ENCODE results near the gene NRN1.
A peak's percentile ranks its signal among the peaks of the same experiment; 100 is the strongest.
"Not testable (repeated sequence)": the region's sequence is repeated elsewhere in the genome, so short reads cannot be mapped to it uniquely, and the experiment has no call there.

Gene NRN1, protein sequence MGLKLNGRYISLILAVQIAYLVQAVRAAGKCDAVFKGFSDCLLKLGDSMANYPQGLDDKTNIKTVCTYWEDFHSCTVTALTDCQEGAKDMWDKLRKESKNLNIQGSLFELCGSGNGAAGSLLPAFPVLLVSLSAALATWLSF

DNA sequence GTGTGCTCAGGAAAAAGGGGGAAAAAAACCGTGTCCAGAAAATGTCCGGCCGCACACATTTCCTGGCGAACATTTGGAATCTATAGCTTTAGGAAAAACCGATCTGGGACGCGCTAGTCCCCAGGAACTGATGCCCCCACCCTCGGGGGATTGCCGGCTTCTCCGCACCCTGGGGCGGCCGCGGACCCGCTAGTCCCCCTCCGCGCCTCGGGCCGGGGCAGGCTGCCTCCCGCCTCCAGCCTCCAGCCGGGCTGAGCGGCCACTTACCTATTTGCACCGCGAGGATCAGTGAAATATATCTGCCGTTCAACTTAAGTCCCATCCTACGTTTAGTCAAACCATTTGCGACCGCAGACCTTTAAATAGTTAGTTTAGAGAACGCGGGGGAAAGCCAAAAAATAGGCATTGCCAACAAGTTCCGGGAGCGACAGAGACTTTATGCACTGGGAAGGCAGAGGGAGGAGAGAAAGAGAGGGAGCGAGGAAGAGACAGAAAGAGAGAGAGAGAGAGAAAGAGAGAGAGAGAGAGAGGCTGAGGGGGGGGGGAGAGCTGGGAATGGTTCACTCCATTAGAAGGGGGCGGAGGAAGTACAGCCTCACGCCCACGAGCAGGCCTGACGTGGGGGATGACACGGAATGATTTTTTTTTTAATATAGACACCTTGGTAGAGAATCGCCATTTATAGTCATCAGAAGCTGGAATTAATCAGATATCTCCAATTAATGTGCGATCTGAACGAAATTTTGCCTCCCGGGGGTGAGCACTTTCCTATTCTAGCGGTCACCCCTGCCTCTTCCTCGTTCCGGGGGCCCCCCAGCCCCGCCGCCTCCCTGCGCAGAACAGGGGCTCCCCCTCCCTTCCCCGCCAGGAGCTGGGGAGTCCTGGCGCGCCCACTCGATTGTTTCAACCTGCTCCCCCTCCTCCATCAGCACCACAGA lies at the start of gene NRN1:
NRN1 (minus strand) TSS at position 498 of the 938 bp plus-strand sequence; CDS start at position 322, 176 bp downstream.
- DNase-seq (ENCODE audit: insufficient read length, low spot score), result no peak
- no peak for FAIRE-seq

DNA sequence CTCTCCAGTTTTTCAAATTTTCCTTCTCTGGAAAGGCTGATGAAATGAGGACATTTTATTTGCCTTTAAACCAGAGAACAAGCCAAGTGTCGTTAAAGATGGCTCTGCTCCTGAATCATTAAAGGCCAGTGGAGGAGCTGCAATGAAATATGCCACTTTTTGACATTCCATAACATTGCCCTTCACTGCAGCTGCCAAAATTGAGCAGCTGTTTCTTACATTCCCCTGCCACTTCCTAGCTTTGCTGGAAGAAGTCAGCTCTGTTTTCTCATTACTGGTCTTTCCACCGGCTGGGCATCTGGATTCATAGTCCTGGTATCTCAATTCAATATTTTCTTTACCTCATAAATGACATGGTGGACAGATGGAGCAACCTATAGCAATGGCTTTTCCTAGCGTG lies 45.5 kb upstream of the NRN1 start:
- FAIRE-seq (no peak), DNase-seq (ENCODE audit: insufficient read length, low spot score) (no peak)

DNA sequence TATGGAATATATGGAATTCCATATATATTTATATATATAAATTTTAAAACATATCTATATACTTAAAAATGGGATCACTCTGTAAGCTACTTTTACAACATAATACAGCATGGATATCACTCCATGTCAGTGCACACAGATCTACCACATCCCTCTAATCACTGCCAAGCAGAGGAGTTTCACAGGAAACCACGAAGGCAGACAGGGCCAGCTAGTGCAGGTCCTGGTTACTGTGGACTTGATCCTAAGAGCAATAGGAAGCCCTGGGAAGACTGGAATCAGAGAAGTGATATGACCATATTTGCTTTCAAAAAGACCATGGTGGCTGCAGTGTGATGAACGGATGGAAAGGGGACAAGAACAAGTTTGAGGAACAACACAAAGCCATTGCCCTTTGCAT lies 40.0 kb upstream of the NRN1 start:
- DNase-seq (ENCODE audit: insufficient read length, low spot score) (no peak), FAIRE-seq (no peak)

DNA sequence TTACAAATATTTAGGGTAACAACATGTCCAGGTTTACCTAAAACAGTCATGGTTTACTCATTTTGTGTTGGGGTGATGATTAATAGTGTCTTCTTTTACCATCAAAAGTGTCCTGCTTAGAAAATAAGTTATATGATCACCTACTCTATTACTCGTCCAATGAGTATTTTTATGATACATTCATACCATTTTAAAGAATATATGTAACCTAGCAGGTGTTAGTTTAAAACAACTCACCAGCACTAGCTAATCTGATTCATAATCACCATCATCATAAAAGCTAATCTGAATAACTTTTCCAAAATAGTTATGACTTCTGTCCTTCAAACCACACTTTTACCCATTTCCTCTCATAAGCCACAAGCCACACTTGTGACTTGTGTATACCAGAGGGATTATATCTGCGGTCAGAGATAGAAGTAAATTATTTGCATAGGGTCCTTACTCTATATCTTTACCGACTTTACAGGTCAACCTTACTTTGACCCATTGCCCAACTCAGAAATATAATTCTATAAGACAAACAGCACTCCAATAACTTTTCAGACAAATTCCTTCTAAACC lies 33.3 kb upstream of the NRN1 start:
- FAIRE-seq, result no peak
- DNase-seq (ENCODE audit: insufficient read length, low spot score), result no peak

DNA sequence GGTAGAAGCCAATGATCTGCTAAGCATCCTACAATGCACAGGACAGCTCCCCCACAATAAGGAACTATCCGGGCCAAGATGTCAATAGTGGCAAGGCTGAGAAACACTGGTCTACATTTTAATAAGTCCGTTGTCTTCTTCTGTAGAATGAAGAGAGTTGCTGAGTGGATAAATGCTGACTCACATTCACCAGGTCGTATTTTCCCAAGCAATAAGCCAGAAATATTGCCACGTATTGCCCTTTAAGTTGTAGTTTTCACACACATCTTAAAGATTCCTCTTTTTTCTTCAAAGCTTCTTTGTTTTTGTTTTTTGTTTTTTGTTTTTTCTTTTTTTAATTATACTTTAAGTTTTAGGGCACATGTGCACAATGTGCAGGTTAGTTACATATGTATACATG lies 30.5 kb upstream of the NRN1 start:
- DNase-seq (ENCODE audit: insufficient read length, low spot score), result no peak
- no peak for FAIRE-seq

DNA sequence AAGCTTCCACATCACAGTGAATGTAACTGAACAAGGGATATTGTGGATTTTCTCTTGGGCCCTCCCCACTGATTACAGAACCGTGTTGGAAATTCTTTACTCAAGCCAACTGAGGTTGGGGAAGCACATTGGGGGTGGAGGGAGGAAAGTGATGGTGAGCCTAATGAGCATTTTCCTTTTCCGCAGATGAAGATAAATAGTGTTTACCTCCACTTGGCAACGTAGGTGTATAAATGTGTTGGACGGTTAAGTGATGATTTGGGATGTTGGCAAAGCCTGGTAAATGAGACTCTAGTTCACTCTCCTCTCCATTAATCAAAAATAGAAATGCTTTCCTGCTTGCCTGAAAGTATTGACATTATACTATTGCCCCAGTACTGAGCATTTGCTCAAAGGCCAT lies 27.1 kb upstream of the NRN1 start:
- FAIRE-seq (no peak), DNase-seq (ENCODE audit: insufficient read length, low spot score) (no peak)

DNA sequence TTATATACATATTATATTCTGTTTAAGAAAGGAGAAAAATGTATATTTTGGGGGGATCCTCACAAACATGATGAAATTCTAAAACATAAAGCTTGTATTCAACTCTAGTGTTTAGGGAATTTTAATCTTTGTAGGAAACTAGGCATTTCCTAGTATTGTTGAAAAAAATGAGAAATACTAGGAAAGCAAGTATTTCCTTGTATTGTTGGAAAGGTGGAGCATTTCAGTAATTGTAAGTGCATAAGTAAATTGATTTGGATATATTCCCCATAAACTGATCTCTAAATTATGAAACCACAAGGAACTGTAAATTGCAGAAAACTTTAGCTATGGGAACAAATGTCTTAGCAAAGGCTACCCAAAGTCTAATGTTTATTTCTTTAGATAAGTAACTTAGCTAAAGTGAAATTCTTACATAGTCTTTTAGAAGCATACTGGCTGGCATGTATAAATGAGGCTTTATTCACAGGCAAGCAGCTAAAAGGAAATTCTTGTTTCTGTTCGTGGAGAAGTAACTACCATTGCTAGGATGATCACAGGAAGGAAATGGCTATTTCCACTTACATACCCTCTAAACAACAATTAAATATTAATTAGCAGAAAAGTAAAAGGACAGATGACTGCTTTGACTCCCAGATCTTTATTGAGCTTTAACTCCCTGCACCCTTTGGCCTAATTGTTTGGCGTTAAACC lies 19.9 kb upstream of the NRN1 start:
- FAIRE-seq (no peak), DNase-seq (ENCODE audit: insufficient read length, low spot score) (no peak)

DNA sequence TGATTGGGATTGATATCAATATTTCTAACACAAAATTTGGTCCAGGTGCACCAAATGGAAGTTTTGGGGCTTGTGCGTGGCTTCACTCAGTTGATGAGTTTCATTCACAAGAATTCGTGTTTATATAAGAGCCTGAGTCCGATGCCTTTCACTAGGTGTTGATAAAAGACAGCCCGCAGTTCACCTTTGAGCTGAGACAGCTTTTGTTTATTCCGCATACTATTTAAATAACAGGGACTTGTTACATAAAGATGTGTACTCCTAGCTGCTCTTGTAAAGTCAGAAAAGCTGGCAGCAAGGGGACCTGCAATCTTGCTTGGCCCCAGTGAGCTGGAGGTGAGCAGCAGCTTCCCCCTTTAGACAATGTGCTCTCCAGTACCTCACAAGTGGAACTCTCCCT lies 19.0 kb upstream of the NRN1 start:
- no peak for FAIRE-seq
- DNase-seq (ENCODE audit: insufficient read length, low spot score), result no peak

DNA sequence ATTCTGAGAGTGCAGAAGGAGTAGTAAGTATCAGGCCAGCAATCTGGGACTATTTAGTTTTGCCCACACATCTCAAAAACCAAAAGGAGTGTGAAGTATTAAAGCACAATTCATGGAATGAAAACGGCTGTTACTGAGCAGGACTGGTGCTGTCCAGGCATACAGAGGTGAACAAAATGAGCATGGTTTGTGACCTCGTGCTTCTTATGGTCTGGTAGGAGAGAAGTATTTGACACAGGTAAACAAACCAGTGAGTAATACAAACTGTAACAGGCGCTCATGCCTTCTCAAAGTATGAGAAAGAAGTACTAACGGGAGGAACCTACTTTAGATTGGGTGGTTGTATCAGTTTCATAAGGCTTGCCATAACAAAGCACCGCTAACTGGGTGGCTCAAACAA lies 17.5 kb upstream of the NRN1 start:
- FAIRE-seq, result no peak
- DNase-seq (ENCODE audit: insufficient read length, low spot score), result no peak

DNA sequence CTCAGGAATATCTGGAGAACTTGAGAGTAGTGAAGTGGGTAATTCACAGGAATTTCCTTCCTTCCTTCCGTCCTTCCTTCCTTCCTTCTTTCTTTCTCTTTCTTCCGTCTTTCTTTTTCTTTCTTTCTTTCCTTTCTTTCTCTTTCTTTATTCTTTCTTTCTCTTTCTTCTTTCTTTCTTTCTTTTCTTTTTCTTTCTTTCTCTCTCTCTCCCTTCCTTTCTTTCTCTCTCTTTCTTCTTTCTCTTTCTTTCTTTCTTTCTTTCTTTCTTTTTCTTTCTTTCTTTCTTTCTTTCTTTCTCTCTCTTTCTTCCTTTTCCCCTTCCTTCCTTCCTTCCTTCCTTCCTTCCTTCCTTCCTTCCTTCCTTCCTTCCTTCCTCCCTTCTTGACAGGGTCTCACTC lies 16.1 kb upstream of the NRN1 start:
- DNase-seq (ENCODE audit: insufficient read length, low spot score); FAIRE-seq: not testable (repeated sequence)

DNA sequence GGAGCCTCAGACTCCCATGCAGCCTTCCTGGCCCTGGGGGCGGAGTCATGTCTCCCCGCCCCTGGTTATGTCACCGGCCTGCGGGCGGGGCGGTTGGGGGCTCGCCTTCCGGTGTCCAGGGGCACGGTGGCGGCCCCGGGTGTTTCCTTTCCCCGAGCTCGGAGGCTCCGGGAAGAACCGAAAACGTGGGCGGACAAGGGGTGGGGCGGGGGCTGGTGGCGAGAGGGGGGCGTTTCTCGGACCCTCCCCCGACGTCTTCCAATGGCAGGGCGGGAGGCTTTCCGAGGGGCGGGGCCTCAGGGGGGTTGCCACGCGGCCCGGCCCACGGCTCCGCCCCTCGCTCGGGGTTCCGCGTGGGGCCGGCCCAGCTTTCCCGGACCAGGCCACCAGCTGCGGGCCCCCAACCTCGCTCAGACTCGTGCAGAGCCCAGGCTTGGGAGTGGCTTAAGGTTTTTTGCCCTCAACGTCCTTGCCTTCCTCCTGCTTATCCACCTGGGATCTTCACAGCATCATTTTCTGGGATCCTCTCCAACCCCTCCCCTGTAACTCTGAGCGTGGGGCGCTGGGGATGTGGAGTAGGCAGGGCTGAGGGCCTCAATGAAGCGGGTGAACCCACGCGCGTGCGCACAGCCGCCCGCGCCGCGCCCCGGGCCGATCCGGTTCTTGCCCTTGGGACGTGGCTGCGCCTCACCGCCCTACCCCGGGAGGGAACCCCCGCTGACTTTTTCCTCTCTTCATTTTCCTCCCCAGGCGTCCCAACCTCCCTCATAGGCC lies 2.1 kb upstream of the NRN1 start:
- DNase-seq (ENCODE audit: insufficient read length, low spot score), result peak; percentile 77
- peak; percentile 80 for FAIRE-seq

DNA sequence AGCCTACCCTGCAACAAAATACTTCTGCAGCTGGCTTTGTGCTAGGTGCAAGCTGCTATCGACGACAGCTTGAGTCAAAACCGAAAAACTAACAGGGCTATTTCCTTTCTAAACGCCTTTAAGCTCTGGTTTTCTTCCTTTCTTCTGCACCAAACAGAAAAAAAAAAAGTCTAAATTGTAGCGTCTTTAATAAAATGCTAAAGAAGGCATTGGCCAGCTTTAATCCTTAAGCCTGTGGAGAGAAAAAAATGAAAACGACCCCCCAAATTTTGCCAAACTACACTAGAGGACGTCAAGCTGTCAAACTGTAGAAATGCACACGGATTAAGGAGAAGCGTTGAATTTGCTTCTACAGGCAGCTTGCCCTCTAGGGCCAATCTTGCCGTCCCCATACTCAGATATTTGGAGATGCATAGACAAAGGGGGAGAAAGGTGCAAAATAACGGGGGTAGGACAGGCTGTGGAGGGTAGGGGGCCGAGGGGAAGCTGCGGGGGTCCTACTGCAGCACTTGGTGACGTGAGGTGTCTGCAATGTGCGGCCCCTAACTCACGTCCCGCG lies 1.4 kb upstream of the NRN1 start:
- FAIRE-seq, result peak; percentile 68
- DNase-seq (ENCODE audit: insufficient read length, low spot score), result no peak

DNA sequence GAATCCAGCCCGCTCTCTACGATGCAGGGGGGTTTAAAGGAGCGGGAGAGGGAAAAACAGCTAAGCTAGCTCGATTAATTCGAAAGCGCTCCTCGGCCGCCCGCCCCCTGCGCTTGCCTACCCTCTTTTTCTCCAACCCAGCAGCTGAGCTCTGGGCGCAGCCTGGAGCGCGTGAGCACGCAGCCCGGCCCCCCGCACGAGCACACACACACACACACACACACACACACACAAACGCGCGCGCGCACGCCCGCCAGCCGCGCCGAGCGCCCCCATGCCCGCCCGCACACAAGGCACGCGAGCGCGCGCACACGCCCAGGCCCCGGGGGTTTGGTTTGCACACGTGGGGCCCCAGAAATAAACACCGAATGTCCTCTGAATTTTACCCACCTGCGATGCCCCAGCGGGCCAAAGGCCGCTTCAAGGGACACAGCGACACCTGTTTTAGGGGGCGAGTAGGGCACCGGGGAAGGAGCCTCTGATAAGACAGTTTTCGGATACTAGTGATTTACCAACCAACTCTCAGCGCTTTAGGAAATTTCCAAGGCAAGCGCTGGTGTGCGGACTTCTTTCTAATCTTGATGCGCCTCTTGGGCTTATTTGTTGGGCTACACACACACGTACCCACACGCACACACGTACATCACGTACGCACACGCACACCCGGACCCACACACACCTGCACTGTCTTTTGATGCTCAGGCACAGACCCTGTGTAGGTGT lies 802 bp upstream of the NRN1 start:
- no peak for DNase-seq (ENCODE audit: insufficient read length, low spot score)
- peak; percentile 44 for FAIRE-seq

DNA sequence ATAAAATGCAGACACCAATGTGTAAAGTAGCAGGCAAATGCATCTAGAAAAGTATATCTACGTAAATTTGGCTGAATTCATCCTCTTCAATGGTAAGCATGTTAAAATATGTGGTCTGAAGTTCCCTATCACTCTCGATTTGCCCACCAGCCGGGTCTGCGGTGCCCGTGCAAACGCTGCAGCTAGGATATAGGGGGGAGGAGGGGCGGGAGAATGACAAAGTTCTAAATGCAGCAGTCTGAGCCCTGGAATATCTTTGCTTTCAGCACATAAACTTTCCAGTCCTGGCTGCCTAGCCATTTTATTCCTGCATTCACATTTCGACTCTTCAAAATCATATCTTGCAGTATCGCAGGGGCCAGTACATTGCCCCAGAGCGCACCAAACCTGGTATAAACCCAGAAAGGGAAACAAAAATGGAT lies 708 bp downstream of the NRN1 start:
- FAIRE-seq, result no peak
- no peak for DNase-seq (ENCODE audit: insufficient read length, low spot score)

DNA sequence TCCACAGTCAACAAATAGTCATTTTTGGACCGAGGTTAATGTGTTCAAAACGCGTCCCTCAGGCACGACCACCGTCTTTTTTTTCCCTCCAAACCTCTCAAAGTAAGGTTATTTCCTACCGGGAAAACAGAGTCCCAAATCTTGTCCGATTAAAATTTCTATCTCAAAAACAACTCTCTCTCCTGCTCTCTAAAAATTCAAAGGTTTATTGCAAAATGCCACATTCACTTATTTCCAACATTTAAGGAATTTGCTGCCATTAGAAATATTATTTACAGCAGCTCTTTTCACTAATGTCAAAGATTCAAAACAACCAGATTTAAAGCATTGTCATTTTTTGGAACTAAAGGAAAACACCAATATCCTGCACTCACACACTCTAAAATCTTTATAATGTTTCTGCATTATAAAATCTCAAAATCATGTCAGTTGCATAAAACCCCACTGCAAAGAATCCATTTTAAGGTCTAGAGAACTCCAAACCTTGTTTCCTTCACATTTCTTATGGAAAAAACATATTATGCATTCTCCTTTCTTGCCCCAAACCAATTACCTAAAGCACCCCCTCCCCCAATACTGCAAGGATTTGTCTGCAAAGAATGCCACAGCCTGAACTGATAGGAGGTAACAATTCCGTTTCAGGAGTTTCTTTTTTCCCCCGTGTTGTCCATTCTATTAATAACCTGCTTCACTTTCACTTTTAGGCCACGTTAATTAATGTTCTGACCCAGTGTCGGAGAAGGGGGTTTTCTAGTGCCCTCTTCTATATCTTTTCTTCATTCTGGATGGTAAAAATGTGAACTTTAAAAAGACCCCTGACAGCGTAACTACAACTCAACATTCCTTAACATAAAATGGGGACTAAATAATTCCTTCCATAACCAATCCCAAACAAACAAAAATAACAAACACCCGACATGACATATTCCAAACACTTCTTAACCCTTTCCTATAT lies 1.4 kb downstream of the NRN1 start:
- FAIRE-seq (no peak), DNase-seq (ENCODE audit: insufficient read length, low spot score) (no peak)

DNA sequence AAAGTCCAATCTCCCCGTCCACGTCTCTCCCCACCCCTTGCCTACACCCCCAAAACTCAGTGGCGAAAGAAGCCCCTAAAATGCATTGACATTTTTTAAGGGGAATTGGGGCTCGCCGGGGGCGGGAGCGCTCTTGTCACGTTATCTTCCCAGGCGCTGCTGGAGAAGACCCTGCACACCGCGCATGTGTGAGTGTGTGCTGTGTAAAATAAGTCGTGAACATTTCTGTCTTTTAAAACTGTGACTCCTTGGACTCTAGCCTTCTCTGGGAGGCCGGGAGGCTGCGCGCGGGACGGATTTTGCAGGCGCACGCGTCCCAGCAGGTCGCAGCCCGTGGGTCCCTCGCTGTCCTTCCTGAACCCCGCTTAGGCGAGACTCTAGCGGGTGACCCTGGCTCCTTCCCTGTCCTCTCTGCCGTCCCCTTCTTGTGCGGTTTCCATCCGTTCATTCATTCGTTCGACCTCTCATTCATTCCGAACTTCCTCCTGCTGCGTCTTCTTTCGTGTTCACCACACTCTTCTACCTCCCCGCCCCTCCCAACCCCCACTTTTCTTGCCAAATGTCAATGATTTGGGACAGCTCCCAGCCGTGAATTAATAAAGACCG lies 2.2 kb downstream of the NRN1 start:
- FAIRE-seq, result no peak
- no peak for DNase-seq (ENCODE audit: insufficient read length, low spot score)

DNA sequence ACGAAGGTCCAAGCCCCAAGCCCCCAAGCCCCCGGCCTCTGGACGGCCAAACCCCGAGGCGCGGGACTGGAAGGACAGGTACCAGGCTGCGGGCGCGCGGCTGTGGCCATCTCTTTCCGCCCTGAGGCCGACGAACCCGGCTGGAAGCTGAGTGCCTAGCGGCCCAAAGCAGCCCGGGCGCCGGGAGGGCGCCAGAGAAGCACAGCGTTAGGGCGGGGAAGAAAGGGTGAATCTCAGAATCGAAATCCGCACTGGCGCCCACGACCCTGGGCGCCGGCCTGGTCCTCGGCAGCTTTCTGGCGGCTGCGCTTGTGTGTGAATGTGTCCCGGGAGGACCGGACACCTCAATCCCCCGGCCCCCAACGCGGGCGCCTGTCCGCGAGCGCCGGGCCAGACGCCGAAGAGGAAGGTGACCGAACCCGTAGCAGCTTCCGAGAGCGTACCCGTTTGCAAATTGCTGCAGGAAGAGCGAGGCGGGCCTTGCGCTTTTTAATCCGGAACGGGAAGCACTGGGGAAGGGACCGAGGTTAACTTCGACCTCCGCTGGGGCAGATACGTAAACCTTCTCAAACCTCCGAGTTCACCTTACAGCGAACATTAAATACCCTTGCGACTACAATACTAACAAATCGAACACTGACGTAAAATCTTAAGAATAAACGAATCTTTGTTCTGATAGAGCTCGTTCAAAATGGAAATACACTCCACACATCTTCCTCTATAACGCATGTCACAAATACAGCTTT lies 2.9 kb downstream of the NRN1 start:
- DNase-seq (ENCODE audit: insufficient read length, low spot score) (no peak), FAIRE-seq (no peak)
